ENCODE results near the gene SMIM23. TPM values are rescaled to one million over a fixed set of nuclear protein-coding genes. Genes with fewer than 3 reads are reported as not detected.
"Not testable (repeated sequence)": the region's sequence is repeated elsewhere in the genome, so short reads cannot be mapped to it uniquely, and the experiment has no call there.

The SMIM23 gene
- total RNA-seq, 1 donor from 2014 or later: not detected

GRCh38 chr5:171773106-171773505 is 12.5 kb upstream of the SMIM23 start:
- DNase-seq (ENCODE audit: low spot score): no peak

- no peak for DNase-seq (ENCODE audit: low spot score)
Measured at GRCh38 chr5:171774418-171774817, 11.2 kb upstream of the SMIM23 start.

GRCh38 chr5:171776213-171776612 is 9.4 kb upstream of the SMIM23 start:
- DNase-seq (ENCODE audit: low spot score): no peak

GRCh38 chr5:171776770-171777759 is 8.6 kb upstream of the SMIM23 start:
- DNase-seq (ENCODE audit: low spot score): no peak

DNA sequence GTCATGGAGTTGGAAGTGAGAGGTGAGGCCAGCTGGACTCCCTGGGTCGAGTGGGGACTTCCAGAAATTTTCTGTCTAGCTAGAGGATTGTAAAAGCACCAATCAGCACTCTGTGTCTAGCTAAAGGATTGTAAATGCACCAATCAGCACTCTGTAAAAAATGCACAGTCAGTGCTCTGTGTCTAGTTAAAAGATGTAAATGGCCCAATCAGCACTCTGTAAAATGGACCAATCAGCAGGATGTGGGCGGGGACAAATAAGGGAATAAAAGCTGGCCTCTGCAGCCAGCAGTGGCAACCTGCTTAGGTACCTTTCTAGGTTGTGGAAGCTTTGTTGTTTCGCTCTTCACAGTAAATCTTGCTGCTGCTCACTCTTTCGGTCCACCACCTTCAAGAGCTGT is 3.9 kb upstream of the SMIM23 start:
- DNase-seq (ENCODE audit: low spot score): not testable (repeated sequence)

GRCh38 chr5:171782332-171782966 is 3.2 kb upstream of the SMIM23 start:
- no peak for DNase-seq (ENCODE audit: low spot score)

- no peak for DNase-seq (ENCODE audit: low spot score)
Measured at GRCh38 chr5:171783051-171783450, 2.6 kb upstream of the SMIM23 start.

DNA sequence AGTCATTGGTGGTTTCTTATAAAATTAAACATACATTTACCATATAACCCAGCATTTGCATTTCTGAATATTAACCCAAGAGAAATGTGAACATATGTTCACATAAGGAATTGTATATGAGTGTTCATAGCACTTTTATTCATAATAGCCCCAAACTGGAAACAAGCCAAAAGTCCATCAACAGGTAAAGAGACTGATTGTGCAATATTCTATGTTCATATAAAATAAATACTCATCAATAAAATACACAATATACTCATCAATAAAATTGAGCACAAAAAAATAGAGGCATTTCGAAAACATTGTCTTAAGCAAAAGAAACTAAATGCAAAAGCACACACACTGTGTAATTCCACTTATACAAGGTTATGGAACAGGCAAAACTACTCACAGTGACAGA is 3.7 kb downstream of the SMIM23 start:
- no peak for DNase-seq (ENCODE audit: low spot score)

- no peak for DNase-seq (ENCODE audit: low spot score)
Measured at GRCh38 chr5:171790408-171790807, 4.8 kb downstream of the SMIM23 start.

GRCh38 chr5:171794470-171794960 is 8.9 kb downstream of the SMIM23 start:
- no peak for DNase-seq (ENCODE audit: low spot score)

GRCh38 chr5:171795381-171795780 is 9.8 kb downstream of the SMIM23 start:
- no peak for DNase-seq (ENCODE audit: low spot score)

- DNase-seq (ENCODE audit: low spot score): no peak
Measured at GRCh38 chr5:171796436-171796835, 10.8 kb downstream of the SMIM23 start.

GRCh38 chr5:171797543-171797942 is 11.9 kb downstream of the SMIM23 start:
- DNase-seq (ENCODE audit: low spot score): no peak

DNA sequence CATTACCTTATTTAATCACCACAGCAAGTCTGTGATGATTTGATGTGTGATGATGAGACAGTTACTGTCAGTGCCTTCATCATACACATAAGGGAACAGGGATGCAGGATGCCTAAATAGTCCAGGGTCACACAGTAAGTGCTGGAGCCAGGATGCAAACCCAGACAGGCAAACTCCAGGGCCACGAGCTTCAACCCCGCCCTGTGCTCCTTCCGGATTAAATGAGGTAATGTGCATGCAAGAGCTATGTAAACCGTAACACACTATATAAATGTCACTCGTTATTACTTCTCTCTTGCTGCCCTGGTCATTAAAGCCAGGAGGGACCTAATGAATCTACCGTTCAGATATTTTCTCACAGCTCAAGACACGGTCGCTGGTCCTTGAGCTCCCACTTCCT is 12.8 kb downstream of the SMIM23 start:
- DNase-seq (ENCODE audit: low spot score): no peak

DNA sequence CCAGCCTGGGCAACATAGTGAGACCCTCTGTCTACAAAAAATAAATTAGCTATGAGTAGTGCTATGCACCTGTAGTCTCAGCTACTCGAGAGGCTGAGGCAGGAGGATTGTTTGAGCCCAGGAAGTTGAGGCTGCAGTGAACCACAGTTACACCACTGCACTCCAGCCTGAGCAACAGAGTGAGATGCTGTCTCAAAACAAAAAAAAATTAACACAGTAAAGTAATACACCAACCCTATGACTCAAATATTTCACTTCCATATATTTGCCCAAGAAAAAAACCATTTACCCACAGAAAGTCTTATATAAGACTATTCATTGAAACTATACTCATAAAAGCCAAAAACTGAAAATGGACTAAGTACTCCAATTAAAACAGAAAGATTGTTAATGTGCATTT is 16.2 kb downstream of the SMIM23 start:
- no peak for DNase-seq (ENCODE audit: low spot score)

- DNase-seq (ENCODE audit: low spot score): no peak
Measured at GRCh38 chr5:171805746-171806145, 20.1 kb downstream of the SMIM23 start.

DNA sequence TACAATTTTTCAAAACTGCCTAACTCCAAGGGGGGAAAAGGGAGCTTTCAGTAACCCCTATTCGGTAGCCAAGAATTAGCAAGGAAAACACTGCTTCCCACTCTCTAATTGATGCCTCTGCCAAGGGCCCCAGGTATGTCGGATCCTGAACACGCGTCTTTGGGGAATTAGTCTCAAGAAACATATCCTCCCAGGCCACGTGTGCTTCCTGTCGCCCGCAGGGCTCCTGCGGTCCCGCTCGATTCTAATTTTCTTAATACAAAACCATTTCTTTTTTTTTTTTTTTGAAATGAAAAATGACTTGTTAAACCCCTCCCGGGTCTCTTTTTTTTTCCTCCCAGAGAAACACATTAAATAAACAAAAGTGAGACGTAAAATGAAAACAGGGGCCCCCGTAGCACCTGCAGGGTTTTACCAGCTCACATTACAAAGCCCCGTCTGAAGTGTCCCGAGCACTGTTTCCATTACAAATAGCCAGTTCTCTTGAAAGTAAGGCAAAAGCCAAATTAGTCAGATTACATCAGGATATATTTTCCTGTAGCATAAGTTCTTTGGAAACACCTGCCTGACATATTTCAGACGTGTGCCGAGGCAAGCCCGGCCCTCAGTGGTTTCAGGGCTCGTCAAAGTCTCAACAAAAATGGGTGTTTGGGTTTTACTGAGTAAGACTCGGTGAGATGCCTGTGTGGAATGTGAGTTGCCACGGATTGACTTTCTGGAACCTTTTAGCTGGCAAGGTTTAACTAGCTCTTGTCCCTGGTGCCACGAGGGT is 21.5 kb downstream of the SMIM23 start:
- no peak for DNase-seq (ENCODE audit: low spot score)

GRCh38 chr5:171808453-171808852 is 22.8 kb downstream of the SMIM23 start:
- no peak for DNase-seq (ENCODE audit: low spot score)

DNA sequence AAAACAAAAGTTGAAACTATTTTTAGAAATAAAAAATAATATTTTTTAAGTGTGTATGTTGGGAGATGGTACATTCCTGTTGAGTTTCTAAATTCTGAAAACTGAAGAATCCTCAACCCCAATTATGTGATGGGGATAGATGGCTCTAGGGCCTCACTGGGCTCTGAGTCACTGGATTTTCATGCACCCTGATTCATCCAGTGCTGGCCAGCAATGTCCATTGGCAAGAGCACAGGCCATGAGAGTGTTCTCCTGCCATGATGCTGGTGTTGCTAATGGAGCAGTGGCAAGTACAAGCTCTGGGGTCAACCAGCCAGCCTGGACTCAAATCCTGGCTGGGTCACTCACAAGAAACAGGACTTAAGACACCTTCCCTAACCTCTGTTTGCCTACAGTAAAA is 23.3 kb downstream of the SMIM23 start:
- DNase-seq (ENCODE audit: low spot score): no peak

DNA sequence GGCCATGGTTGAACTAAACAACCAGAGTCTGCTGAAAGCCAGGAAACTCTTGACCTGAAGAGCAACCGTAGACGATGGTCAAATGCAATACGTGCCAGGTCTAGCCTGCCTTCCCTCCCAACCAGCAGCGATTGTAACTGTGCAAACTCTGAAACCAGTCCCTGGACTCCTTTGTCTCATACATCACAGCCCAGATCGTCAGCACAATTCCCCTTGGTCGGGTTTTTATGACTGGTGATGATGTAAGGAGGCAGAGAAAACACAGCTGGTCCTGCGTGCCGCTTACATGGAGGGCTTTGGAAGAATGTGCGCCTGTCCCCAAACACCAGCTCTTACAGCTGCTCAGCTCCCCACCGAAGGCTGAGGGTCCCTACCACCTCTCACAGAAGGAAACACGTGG is 24.6 kb downstream of the SMIM23 start:
- DNase-seq (ENCODE audit: low spot score): no peak

DNA sequence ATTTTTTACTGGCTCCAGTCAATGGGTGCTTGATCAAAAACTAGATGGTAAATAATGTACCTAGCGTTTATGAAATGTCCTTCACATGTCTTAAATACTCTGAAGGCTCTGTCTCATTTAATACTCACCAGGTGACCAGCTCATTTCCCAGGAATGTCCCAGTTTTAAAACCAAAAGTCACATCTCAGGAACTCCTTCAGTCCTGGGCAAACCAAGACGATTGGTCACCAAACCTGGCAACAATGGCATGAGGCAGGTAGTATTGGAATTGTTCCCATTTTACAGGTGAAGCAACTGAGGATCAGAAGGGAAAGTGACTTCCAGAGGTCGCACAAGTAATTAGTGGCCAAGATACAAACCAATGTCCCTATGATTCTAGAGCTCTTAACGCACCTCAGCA is 27.7 kb downstream of the SMIM23 start:
- DNase-seq (ENCODE audit: low spot score): no peak

- no peak for DNase-seq (ENCODE audit: low spot score)
Measured at GRCh38 chr5:171813813-171814490, 28.3 kb downstream of the SMIM23 start.
